Stimulated activated CD4-positive, alpha-beta T cell treated with anti-CD3 and anti-CD28 coated beads, Interleukin-4, amount 100 ng/mL, for 4 hours (primary cell): ENCODE results near the gene OR7G2.

ENCODE experiments used
- DNase-seq, 2 experiments: peaks; one replicate each; pipeline ENCODE4 v3.0.0-alpha.2; 2020

OR7G2 gene

DNA sequence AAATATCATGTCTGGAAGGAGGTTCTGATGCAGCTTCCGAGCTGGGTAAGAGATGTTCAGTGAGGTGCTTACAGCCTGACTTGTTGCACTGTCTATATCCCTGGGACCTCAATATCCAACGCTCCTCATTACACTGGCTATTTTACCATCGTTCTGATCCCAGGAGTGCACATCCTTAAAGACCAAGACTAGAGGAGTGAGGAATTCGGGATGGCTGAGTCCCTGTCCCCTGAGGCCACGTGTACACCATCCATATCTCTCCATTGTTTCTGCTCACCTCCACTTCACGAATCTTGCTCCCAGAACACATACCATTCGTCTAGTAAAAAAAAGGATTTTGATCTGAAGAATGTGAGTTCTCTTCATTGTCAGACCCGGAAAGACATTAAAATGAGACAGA is at the start of gene OR7G2:
TSS of gene OR7G2 (minus strand) at position 101 of the 400 bp plus-strand sequence. CDS start 4,232 bp downstream, outside the sequence.
- DNase-seq, result no peak

- no peak for DNase-seq
These were observed 49.0 kb upstream of the OR7G2 start for GRCh38 chr19:9156304-9156703.

- DNase-seq, result no peak
These were observed 48.3 kb upstream of the OR7G2 start for GRCh38 chr19:9155591-9155990.

- no peak for DNase-seq
These were observed 44.1 kb upstream of the OR7G2 start for GRCh38 chr19:9151367-9151766.

DNA sequence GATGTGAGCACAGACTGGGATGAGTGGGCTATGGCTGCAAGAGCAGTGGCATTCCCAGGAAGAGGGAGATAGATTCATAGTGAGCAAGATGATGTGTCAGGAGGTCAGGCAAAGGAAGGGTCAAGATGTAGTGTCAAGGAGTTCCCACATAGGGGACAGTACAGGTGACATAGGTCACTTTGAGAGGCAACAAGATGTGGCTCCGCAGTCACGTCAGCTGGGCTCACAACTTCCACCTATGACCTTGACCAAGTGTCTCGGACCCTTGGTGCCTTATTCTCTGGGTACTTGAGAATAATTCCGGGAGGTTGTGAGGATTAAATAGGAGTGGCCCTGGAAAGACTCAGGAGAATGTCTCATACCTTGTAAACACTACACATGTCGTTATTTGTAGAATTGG is 43.4 kb upstream of the OR7G2 start:
- DNase-seq, result no peak

GRCh38 chr19:9149997-9150396 is 42.7 kb upstream of the OR7G2 start:
- DNase-seq, result no peak

DNA sequence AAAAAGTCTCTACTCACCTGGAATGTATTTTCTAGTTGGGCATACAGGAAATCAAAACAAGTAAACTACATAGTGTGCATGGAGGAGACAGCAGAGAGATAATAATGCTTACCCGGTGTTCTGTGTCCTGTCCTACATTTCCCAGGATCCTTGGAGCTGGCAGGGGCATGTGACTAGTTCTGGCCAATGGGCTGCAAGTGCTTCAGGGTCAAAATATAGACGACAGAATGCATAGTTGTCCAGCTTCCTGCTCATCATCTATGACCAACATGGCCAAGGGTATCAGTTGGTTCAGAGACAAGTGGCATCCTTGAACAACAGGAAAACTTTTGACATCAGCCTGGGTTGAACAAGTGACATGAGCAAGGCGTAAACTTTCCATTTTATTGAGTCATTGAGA is 41.4 kb upstream of the OR7G2 start:
- no peak for DNase-seq

GRCh38 chr19:9146882-9147281 is 39.6 kb upstream of the OR7G2 start:
- no peak for DNase-seq

DNA sequence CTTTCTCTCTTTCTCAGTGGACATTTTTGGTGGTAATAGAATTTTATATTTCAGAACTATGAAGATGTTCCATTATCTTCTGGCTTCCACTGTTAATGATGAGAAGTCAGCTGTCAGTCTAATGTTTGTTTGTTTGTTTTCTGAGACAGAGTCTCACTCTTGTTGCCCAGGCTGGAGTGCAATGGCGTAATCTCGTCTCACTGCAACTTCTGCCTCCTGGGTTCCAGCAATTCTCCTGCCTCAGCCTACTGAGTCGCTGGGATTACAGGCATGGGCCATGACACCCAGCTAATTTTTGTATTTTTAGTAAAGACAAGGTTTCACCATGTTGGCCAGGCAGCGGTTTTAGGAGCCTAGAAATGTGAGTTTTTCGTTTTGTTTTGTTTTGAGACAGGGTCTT is 37.6 kb upstream of the OR7G2 start:
- no peak for DNase-seq

DNA sequence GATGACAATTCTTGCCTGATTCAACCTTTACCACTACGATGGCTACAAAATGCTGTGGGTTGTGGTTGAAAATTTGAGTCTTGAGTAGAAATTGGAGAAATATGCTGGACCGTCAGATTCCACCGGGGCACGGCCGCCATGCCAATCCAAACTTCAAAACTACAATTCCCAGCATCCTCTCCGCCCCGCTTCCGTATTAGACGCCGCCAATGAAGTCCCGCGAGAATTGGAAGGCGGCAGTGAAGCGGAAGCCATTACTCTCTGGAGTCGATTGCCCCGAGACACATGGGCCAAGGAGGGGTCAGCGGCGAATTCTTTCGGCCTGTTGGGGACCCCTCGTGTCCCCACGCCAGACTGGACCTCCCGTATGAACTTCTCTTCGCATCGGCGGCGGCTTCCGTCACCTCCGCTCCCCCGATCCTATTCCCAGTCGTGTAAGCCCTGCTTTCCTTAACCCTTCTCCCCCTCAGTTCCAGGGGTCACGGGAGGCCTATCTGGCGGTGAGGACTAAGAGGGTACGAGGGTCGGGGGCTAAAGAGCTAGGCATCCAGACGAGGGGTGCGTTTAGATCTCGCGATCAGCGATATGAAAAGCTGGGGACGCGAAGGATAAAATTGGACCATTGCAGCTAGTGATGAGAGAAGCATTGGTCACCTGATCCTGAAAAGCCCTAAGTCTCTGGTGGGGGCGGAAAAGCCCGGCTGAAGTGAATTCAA is 33.0 kb upstream of the OR7G2 start, which contains the start of gene ZNF317:
TSS of gene ZNF317 (plus strand) at position 239 of the 716 bp plus-strand sequence. CDS start 15,620 bp downstream, outside the sequence.
- peak; percentile 81 to 90 for DNase-seq

- DNase-seq, result no peak
These were observed 32.4 kb upstream of the OR7G2 start for GRCh38 chr19:9139609-9140158.

DNA sequence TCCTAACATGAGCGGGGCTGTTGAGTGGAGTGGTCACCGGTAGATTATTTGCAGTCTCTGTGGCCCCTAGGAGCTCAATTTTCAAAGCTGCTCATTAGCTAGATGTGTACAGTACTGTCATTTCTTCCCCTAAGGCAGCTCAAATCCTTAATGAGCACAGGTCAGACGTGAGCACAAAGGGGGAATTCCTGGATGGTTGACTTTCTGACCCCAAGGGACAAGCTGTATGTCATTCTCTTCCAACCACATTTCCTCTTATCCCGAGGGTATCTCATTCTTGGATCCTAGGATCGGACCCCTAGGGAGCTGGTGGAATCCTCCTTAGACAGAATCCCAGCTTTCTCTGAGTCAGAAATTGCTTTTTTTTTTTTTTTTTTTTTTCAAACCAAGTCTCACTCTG is 25.1 kb upstream of the OR7G2 start:
- DNase-seq, result no peak

GRCh38 chr19:9130965-9131364 is 23.7 kb upstream of the OR7G2 start:
- DNase-seq, result no peak

DNA sequence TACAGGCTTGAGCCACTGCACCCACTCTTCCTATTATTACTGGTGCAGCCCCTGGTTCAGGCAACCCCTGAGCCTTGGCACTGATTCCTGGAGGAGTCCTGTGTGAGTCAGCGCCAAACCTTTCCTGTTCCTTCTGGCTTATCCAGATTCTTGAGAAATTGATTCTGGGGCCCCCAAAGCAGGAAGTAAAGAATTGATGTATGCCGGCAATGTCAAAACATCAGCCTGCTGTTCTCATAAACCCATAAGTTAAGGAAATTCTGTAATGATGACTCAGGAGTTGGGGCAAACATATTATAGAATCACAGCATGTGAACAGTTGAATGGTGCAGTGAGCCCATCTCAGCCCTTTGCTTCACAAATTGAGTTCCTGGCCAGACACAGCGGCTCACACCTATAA is 20.9 kb upstream of the OR7G2 start:
- DNase-seq, result no peak

- no peak for DNase-seq
These were observed 19.7 kb upstream of the OR7G2 start, which contains the start of gene OR7G3 for GRCh38 chr19:9126900-9127405. Gene OR7G3 (minus strand): TSS chr19:9126950. CDS start chr19:9126950, 0 bp downstream.

DNA sequence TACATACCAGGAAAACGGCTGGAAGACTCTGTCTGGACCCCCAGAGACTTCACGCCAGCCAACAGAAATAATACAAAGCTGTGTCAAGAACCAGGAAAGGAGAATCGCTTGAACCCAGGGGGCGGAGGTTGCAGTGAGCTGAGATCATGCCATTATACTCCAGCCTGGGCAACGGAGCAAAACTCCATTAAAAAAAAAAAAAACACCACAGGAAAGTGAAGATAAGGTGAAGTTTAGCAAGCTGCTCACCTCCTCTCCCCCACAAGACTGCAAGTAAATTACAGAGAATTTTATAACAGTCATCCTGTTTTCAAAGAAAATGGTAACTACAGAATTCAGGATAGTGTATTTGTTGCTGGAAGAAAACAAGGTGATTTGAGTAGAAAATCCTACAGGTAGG is 9.3 kb upstream of the OR7G2 start:
- no peak for DNase-seq

DNA sequence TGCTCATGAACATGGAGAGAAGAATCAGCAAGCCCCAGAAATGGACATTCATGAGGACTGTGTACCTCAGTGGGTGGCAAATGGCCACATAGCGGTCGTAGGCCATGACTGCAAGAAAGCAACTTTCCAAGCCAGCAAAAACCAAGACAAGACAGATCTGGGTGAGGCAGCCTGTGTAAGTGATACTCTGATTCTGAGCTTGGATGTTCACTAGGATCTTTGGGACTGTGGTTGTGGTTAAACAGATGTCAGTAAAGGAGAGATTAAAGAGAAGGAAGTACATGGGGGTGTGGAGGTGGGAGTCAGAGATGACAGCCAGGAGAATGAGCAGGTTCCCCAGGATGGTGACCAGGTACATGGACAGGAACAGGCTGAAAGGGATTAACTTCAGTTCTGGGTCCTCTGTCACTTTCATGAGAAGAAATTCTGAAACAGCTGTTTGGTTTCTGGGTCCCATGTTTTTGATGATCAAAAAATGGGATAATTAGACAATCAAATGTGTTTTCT is 8.1 kb upstream of the OR7G2 start, which contains the start of gene OR7G1:
TSS of gene OR7G1 (minus strand) at position 457 of the 507 bp plus-strand sequence. CDS start at position 457, 0 bp downstream.
- no peak for DNase-seq

DNA sequence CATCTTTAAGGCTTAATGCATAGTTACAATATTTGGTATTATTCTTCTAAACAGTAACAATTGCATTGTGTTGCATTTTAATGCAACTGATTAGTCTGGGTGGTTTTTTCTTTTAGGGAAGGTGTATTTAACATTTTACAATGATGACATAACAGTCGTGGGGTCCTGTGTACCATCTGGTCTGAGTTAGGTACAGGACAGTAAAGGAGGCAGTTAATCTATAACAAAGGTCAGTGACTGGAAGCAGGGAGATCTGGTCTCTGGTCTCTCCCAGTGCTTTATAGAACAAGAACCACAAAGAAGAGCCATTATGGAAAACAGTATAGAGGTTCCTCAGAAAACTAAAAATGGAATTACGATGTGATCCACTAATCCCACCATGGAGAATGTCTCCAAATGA is 2.7 kb upstream of the OR7G2 start:
- no peak for DNase-seq

DNA sequence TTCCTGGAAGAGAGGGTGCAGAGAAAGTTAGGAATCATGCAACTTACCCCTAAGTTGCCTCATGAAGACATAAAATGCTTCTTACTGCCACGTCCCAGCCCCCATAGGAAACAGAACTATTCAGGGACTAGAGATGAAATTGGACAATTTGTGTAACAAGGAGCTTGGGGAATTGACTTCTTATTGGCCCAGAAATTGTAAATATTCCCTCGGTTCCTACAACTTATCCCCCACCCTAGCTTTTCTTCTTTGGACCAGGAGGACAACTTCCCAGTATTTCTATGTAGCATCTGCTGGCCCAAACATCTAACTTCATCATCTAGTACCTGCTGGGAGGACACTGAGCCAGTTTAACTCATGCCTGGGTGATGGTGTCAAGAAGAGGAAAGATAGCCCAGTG is 20.5 kb downstream of the OR7G2 start, which contains the start of gene OR1M1:
TSS of gene OR1M1 (plus strand) at position 301 of the 400 bp plus-strand sequence. CDS start 6,184 bp downstream, outside the sequence.
- no peak for DNase-seq

GRCh38 chr19:9078651-9079050 is 28.6 kb downstream of the OR7G2 start:
- no peak for DNase-seq

DNA sequence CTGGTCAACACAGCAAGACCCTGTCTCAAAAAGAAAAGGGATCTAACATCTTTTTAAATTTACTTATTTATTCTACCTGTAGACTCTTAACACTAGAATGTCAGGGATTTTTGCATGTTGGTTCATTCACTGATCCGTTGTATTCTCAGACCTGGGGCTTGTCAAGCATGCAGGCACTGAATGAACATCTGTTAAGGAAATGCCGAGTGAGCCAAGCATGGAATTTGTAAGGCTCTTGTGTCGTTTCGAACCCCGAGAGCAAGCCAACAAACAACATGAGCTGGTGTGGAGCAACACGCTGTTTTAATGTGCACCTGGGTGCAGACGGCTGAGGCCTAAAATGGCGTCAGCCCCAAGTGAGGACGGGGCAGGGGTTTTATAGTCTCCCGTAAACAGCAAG is 30.4 kb downstream of the OR7G2 start:
- DNase-seq, result no peak

- DNase-seq, result no peak
These were observed 32.0 kb downstream of the OR7G2 start for GRCh38 chr19:9075064-9075949.

- DNase-seq, result no peak
These were observed 33.5 kb downstream of the OR7G2 start for GRCh38 chr19:9073806-9074205.
